Neural cell (in vitro differentiated cells): ENCODE results near the gene SZT2. TPM values are rescaled to one million over a fixed set of nuclear protein-coding genes. Genes with fewer than 3 reads are reported as not detected.

Source experiments
- H2AFZ ChIP-seq: fragments of 200-600, 300-800 bp; sonication (generic), shearing (Covaris generic); 2 replicates; pipeline ENCODE4 v1.6.0; 2014; ENCODE audit warnings: low read depth, mild to moderate bottlenecking, antibody characterized with exemption, low read length, moderate library complexity
- H3F3A ChIP-seq: fragments of 200-600 bp; shearing (Covaris generic); 2 replicates; pipeline ENCODE4 v1.6.1; 2016; ENCODE audit warnings: mild to moderate bottlenecking, moderate library complexity, mixed read lengths, antibody characterized with exemption, low read length; ENCODE audit not compliant: insufficient read depth, poor library complexity, severe bottlenecking
- H3K27ac ChIP-seq: fragments of 200-600, 300-800 bp; sonication (generic), shearing (Covaris generic); 2 replicates; pipeline ENCODE4 v1.5.1; 2014; ENCODE audit warnings: mild to moderate bottlenecking, low read length, moderate library complexity
- H3K27me3 ChIP-seq: fragments of 300-800, 200-600 bp; sonication (generic), shearing (Covaris generic); 2 replicates; pipeline ENCODE4 v1.6.0; 2014; ENCODE audit warnings: mild to moderate bottlenecking, low read depth, low read length, moderate library complexity; ENCODE audit not compliant: insufficient read depth
- H3K36me3 ChIP-seq: fragments of 300-800, 200-600 bp; sonication (generic), shearing (Covaris generic); 2 replicates; pipeline ENCODE4 v1.5.1; 2014; ENCODE audit warnings: mild to moderate bottlenecking, antibody characterized with exemption, low read length, moderate library complexity; ENCODE audit not compliant: insufficient read depth
- H3K4me2 ChIP-seq: fragments of 300-800, 200-600 bp; sonication (generic), shearing (Covaris generic); 2 replicates; pipeline ENCODE4 v1.6.0; 2014; ENCODE audit warnings: mild to moderate bottlenecking, low read length
- H3K4me3 ChIP-seq: fragments of 300-800, 200-600 bp; sonication (generic), shearing (Covaris generic); 2 replicates; pipeline ENCODE4 v1.5.1; 2014; ENCODE audit warnings: mild to moderate bottlenecking, low read length, moderate library complexity
- H3K79me2 ChIP-seq: fragments of 200-600 bp; shearing (Covaris generic); replicated peaks from 2 replicates; pipeline ENCODE4 v1.6.0; 2014; ENCODE audit warnings: mild to moderate bottlenecking, low read length, moderate library complexity; ENCODE audit not compliant: insufficient read depth
- H3K9ac ChIP-seq: fragments of 300-800, 200-600 bp; sonication (generic), shearing (Covaris generic); 2 replicates; pipeline ENCODE4 v1.6.1; 2016; ENCODE audit warnings: mild to moderate bottlenecking, low read length, mixed read lengths
- H3K9me2 ChIP-seq: fragments of 200-600 bp; shearing (Covaris generic); 2 replicates; pipeline ENCODE4 v1.6.1; 2016; ENCODE audit warnings: mild to moderate bottlenecking, low read length, mixed read lengths; ENCODE audit not compliant: insufficient read depth
- H3K9me3 ChIP-seq: fragments of 200-600, 300-800 bp; sonication (generic), shearing (Covaris generic); 2 replicates; pipeline ENCODE4 v1.6.1; 2016; ENCODE audit warnings: mild to moderate bottlenecking, mixed run types, low read length, moderate library complexity, mixed read lengths
- H4K20me1 ChIP-seq: fragments of 200-600 bp; shearing (Covaris generic); 2 replicates; pipeline ENCODE4 v1.6.1; 2016; ENCODE audit warnings: mild to moderate bottlenecking, mixed run types; ENCODE audit not compliant: insufficient read depth
- CTCF ChIP-seq: fragments of 450-650 bp; IDR thresholded peaks from 2 replicates; pipeline ENCODE4 v1.5.1; 2014; ENCODE audit warnings: antibody characterized with exemption, mild to moderate bottlenecking, moderate library complexity; ENCODE audit not compliant: poor library complexity, severe bottlenecking
- EP300 ChIP-seq: fragments of 450-650 bp; conservative IDR thresholded peaks from 2 replicates; pipeline ENCODE4 v1.6.1; 2014; ENCODE audit warnings: antibody characterized with exemption, mild to moderate bottlenecking, moderate library complexity; ENCODE audit not compliant: poor library complexity, severe bottlenecking
- EZH2 ChIP-seq: fragments of 200-600, 300-800 bp; shearing (Covaris generic), sonication (generic); IDR thresholded peaks from 2 replicates; pipeline ENCODE4 v1.6.1; 2014; ENCODE audit warnings: antibody characterized with exemption, low read length, borderline replicate concordance, mild to moderate bottlenecking; ENCODE audit not compliant: insufficient read depth, poor library complexity, severe bottlenecking
- MXI1 ChIP-seq: fragments of 450-650 bp; conservative IDR thresholded peaks from 2 replicates; pipeline ENCODE4 v1.6.1; 2014; ENCODE audit warnings: antibody characterized with exemption, mild to moderate bottlenecking; ENCODE audit not compliant: poor library complexity, severe bottlenecking
- POLR2AphosphoS5 ChIP-seq: IDR thresholded peaks from 2 replicates; pipeline ENCODE4 v1.6.1; 2012
- RAD21 ChIP-seq: fragments of 450-650 bp; conservative IDR thresholded peaks from 2 replicates; pipeline ENCODE4 v1.6.1; 2014; ENCODE audit warnings: antibody characterized with exemption, mild to moderate bottlenecking, moderate library complexity
- REST ChIP-seq: IDR thresholded peaks from 2 replicates; pipeline ENCODE4 v1.6.1; 2012; ENCODE audit warnings: borderline replicate concordance
- SMC3 ChIP-seq: fragments of 450-650 bp; conservative IDR thresholded peaks from 2 replicates; pipeline ENCODE4 v1.6.1; 2014; ENCODE audit warnings: antibody characterized with exemption, mild to moderate bottlenecking, moderate library complexity; ENCODE audit not compliant: poor library complexity
- TAF1 ChIP-seq: IDR thresholded peaks from 2 replicates; pipeline ENCODE4 v1.6.1; 2012; ENCODE audit warnings: low read depth
- polyA plus RNA-seq: library from polyadenylated mRNA; depleted of rRNA; stranded (reverse); fragments of >200 nt; gene quantifications from 2 replicates; pipeline ENCODE4 v1.2.3, GENCODE V29; 2014

SZT2 gene
- polyA plus RNA-seq, 1 donor from 2014 or later: 6.6 TPM

GRCh38 chr1:43441166-43441893, 51.6 kb downstream of the SZT2 start:
- H3K79me2 ChIP-seq: no peaks in the 10 kb centered on the region
- H4K20me1 ChIP-seq: no peaks in the 10 kb centered on the region
- H3K9me3 ChIP-seq: no peaks in the 10 kb centered on the region
- H3K9me2 ChIP-seq: no peaks in the 10 kb centered on the region
- no peak overlapping the region for H2AFZ ChIP-seq
- no peak overlapping the region for H3K4me3 ChIP-seq
- H3K27me3 ChIP-seq: no peaks in the 10 kb centered on the region
- no peak overlapping the region for H3K27ac ChIP-seq
- H3K4me2 ChIP-seq: no peak overlapping the region
- H3K9ac ChIP-seq: no peak overlapping the region
- TF ChIP-seq MXI1: no peak
- TF ChIP-seq SMC3: no peak
- no peak for TF ChIP-seq REST
- TF ChIP-seq POLR2AphosphoS5: no peak
- no peaks in the 10 kb centered on the region for H3K36me3 ChIP-seq
- no peaks in the 10 kb centered on the region for H3F3A ChIP-seq

- Histone ChIP-seq H3K27ac (no peak overlapping the region), H2AFZ (no peak overlapping the region), H3K9ac (no peak overlapping the region), H3K4me2 (no peak overlapping the region), H4K20me1 (no peaks in the 10 kb centered on the region), H3K9me2 (no peaks in the 10 kb centered on the region), H3K27me3 (no peaks in the 10 kb centered on the region), H3K4me3 (no peak overlapping the region), H3K79me2 (no peaks in the 10 kb centered on the region), H3K9me3 (no peaks in the 10 kb centered on the region), H3F3A (no peaks in the 10 kb centered on the region), H3K36me3 (no peaks in the 10 kb centered on the region)
- TF ChIP-seq EZH2: no peak
- no peak for TF ChIP-seq TAF1
- TF ChIP-seq EP300: no peak
- no peak for TF ChIP-seq REST
- TF ChIP-seq CTCF: no peak
- TF ChIP-seq SMC3: no peak
- TF ChIP-seq RAD21: no peak
- TF ChIP-seq MXI1: no peak
These were observed 52.4 kb downstream of the SZT2 start for GRCh38 chr1:43441894-43442637.
